Amygdala (tissue), 56 donors: ENCODE results near the gene LCN10.
"Not testable (repeated sequence)": the region's sequence is repeated elsewhere in the genome, so short reads cannot be mapped to it uniquely, and the experiment has no call there.

ENCODE experiments used
- DNase-seq, 56 donors: peaks; one replicate each; lab custom pipeline; 2025; lab: John Stamatoyannopoulos, UW

The LCN10 gene

GRCh38 chr9:136742591-136743391 is at the start of gene LCN10:
LCN10 (minus strand) TSS chr9:136742940; CDS start chr9:136742903, 37 bp downstream.
- no peak for DNase-seq

GRCh38 chr9:136791516-136792276 is 49.0 kb upstream of the LCN10 start:
- DNase-seq, result peak in 12 of 56 donors; percentile 33 to 68 (median 47)

- DNase-seq, result peak; percentile 93 to 100 (median 100)
These were observed 48.1 kb upstream of the LCN10 start, which contains the start of gene TMEM141 for GRCh38 chr9:136790640-136791515. TMEM141 (plus strand) TSS chr9:136791344; CDS start chr9:136791371, 27 bp downstream.

- no peak for DNase-seq
These were observed 46.8 kb upstream of the LCN10 start for GRCh38 chr9:136789523-136789937.

- not testable (repeated sequence) for DNase-seq
These were observed 46.1 kb upstream of the LCN10 start for GRCh38 chr9:136788644-136789522.

GRCh38 chr9:136787690-136788400 is 45.1 kb upstream of the LCN10 start:
- peak in 45 of 56 donors; percentile 20 to 76 (median 46) for DNase-seq

GRCh38 chr9:136786983-136787382 is 44.2 kb upstream of the LCN10 start:
- DNase-seq, result not testable (repeated sequence)

- DNase-seq, result peak in 37 of 56 donors; percentile 7 to 77 (median 51)
These were observed 43.7 kb upstream of the LCN10 start for GRCh38 chr9:136786451-136786850.

- DNase-seq, result not testable (repeated sequence)
These were observed 43.0 kb upstream of the LCN10 start for GRCh38 chr9:136785565-136786355.

GRCh38 chr9:136784997-136785361 is 42.2 kb upstream of the LCN10 start:
- DNase-seq, result no peak

- peak in 3 of 56 donors; percentile 34 to 56 (median 40) for DNase-seq
These were observed 41.7 kb upstream of the LCN10 start for GRCh38 chr9:136784249-136784996.

- no peak for DNase-seq
These were observed 39.7 kb upstream of the LCN10 start for GRCh38 chr9:136782452-136782851.

GRCh38 chr9:136779808-136780207 is 37.1 kb upstream of the LCN10 start:
- DNase-seq, result no peak

- DNase-seq, result no peak
These were observed 34.6 kb upstream of the LCN10 start for GRCh38 chr9:136777359-136777758.

GRCh38 chr9:136776947-136777346 is 34.2 kb upstream of the LCN10 start:
- no peak for DNase-seq

GRCh38 chr9:136775191-136775590 is 32.5 kb upstream of the LCN10 start:
- no peak for DNase-seq

GRCh38 chr9:136774416-136775045 is 31.8 kb upstream of the LCN10 start:
- no peak for DNase-seq
